Measurements from ENCODE around the gene OR13J1.
"Not testable (repeated sequence)": the region's sequence is repeated elsewhere in the genome, so short reads cannot be mapped to it uniquely, and the experiment has no call there.

DNA sequence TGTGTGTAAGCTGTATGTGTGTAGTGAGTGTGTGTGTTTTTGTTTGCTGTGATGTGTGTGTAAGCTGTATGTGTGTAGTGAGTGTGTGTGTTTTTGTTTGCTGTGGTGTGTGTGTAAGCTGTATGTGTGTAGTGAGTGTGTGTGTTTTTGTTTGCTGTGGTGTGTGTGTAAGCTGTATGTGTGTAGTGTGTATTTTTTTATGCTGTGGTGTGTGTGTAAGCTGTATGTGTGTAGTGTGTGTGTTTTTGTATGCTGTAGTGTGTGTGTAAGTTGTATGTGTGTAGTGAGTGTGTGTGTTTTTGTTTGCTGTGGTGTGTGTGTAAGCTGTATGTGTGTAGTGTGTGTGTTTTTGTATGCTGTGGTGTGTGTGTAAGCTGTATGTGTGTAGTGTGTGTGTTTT lies 43.2 kb upstream of the OR13J1 start:
- not testable (repeated sequence) for TF ChIP-seq CTCF (IDR thresholded peaks at IDR 0.05; ENCODE audit: low read depth, low read length); EZH2phosphoT487 (IDR thresholded peaks at IDR 0.05; ENCODE audit: low read depth)

Measured in OCI-LY3 (cell line).